T-helper 1 cell (primary cell): ENCODE results near the gene STARD7.
A peak's percentile ranks its signal among the peaks of the same experiment; 100 is the strongest.

Source experiments
- DNase-seq, 5 donors: peaks; one replicate each; pipeline ENCODE4 v3.0.0-alpha.2; 2012 to 2020

STARD7 gene

DNA sequence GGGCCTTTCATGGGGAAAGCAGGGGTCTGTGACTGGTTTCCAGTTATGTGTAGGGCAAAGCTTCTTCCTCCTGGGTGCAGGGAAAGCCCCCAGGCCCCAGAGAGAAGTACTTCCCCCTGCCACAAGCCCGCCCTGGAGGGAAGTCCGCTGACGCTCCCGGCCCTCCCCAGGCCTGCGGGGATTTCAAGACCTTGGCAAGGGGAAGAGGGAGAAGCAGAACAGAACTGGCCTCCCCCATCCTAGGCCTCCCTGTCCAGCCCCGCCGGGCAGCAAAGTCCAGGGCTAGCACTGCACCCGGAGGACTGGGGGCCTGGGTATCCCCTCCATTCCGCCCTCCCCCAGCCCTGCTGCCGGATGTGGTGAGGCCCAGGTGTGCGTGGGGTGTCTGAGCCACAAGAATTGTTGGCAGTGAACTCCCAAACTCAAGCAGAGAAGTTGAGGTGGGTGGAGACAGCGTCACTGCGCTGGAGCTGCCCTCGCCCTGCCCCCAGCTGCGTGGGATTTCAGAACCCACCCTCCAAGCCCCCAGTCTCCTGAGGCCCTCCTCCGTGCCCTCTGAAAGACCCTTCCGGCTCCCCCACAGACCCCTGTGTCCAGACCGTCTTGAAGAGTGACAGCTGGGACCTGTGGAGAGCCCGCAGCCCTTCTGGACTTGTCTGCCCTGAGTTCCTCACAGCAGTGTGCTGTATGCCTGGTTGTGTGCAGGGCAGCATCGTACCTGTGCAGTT lies 62.3 kb downstream of the STARD7 start:
- DNase-seq, result peak; percentile 74 to 87 (median 84)

DNA sequence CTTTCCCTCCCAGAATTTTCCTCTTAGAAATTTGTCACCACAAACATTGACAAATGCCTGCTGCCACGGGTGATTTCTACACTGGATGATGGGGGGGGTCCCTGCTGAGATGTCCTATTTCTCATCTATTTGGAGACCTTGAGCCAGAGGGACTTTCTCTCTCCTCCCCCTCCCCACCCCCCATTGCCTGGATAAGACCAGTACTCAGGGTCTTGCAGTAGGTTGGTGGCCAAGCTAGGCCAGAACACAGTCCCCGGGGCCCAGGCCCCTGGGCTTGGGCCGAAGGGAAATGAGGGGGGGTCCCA lies 62.8 kb downstream of the STARD7 start:
- no peak for DNase-seq

DNA sequence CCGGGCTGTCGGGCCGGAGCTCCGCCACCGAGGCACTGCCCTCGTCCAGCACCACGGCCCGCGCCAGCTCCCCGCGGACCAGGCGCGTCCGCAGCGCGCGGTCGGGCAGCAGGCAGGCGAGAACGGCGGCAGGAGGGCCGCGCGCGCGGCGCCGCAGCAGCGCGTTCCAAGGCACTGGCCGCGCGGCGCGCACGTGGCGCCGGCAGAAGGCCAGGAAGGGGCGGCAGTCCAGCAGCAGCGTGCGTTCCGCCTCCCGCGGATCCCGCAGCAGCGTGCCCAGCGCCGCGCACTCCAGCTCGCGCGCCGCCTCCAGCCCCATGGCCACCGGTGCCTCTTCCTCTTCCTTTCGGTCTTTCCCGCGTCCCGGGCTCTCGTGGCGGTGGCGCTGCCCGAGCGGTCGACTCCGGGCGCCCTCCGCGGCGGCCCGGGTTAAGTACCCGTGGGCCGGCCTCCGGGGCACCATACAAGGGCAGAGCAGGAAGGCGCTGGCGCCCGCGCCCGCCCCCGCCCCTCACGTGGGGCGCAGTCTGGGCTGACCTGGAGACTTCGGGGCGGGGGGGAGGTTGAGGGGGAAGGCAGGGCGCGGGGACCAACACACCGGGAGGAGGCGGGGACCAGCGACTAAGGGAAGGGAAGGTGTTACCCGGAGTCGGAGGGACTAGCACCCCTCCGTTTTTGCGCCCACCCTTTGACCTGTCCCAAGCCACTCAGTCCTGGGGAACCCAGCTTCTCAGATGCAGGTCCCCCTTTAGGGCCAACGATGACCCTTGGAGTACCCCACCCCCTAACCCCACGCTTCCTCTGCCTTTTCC lies 63.4 kb downstream of the STARD7 start, which contains the start of gene DUSP2:
Gene DUSP2, minus strand, starts transcription at position 405 of the 812 bp plus-strand sequence. Its CDS starts 86 bp downstream, at position 319.
- DNase-seq, result peak; percentile 81 to 94 (median 86)

DNA sequence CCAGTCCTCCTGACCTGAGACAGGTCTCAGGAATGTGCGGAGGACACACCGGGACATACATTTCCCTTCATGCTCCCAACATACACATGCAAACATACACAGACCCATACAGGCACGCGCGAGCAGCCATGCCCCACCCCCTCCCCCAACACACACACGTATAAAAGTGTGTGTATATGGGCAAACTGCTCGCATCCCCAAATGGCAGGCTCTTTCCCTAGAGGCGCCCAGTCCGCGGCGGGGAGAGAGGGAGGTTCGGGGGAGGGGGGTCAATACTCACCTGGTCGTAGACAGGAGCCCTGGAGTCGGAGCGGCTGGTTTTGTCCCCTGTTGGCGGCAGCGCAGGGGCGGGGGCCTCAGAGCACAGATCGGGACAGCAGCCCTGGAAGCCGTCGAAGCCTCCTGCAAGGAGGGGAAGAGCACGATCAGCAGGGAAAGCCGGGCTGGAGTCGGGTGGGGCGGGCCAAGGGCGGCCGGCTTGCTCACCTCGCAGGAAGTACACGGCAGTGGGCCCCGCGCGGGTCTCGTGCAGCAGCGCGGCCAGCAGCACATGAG lies 64.1 kb downstream of the STARD7 start:
- DNase-seq, result peak; percentile 17 to 53 (median 33)

DNA sequence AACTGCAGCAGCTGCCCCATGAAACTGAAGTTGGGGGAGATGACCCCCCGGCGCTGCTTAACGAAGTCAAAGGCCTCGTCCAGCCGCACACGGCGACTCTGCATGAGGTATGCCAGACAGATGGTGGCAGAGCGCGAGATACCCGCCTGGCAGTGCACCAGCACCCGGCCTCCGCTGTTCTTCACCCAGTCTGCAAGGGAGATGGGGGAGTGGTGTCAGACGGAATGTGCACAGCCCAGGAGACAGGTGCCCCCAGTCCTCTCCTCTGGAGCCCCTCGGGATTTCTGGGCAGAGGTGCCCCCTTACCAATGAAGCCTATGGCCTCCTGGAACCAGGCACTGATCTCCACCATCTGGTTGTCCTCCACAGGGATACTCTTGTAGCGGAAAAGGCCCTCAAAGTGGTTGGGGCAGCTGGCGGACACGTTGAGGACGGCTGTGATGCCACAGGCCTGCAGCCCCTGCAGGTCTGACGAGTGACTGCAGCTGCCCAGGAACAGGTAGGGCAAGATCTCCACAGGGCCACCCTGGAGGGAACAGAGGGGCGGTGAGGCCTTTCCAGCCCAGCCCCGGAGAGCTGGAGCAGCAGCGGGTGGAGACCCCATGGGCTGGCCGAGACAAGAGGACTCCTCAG lies 64.7 kb downstream of the STARD7 start:
- peak; percentile 10 to 59 (median 28) for DNase-seq

DNA sequence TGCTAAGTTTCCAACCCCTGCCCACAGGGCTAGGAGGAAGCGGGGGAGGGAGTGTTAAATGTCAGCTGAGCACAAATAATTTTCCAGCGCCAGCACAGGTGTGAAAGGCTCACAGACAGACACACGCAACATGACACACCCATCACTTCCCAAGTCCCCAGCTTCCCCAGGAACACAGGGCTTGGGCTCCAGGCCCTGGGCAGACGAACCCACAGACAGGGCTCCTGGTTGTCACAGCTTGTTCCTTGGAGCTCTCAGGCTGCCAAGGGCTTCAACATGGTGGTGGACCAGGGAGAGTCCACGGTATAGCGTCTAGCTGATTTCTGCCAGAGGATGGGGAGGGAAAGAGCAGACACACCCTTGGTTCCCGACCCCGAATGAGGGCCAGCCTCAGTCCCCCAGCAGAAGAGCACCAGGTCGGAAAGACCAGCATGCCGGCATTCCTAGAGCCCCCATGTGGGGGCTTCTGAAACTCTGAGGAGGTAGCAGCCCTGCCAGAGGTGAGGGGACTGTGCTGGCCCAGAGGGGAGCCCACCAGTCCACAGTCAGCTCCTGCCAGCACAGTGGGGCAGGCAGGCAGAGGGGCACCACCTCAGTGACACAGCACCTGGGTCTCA lies 65.3 kb downstream of the STARD7 start:
- DNase-seq, result peak; percentile 15 to 31 (median 26)

DNA sequence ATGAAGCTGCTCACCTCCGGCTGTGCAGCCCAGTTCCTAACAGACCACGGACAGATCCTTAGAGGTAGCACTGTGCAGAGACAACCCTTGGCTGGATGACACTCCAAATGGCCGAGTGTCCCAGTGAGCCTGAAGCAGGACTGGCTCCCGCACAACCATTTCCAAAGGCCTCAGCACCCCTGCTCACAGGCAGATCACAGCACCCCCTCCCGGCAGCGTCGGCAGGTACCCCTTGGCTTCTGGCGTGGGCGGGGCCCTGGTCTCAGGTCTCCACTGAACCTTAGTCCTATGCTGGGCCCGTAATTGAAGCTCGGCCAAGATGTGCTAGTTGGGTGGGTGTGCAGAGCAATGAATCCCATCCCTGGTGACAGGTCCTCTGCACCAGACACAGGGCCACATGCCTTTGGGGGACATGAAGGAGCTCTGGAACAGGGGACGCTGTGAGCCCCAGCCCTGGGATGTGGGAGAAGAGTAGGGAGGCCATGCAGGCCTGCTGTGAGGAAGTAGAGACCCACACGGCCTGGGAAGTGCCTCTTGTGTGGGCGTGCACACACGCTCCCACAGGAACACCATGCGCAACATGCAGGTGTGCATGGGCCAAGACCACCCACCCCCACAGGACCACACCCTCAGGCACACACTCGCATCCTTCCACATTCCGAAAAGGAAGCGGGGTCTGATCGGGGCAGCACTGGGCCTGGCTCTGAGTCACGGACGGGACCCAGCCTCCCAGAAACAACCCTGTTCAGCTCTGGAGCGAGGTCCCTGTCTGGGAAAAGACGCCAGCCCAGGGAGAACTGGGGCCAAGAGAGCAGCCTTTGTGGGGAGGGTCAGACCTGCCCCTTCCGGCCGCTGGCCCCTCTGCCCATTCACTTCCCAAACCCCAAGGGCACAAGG lies 66.2 kb downstream of the STARD7 start:
- peak; percentile 47 to 66 (median 62) for DNase-seq

DNA sequence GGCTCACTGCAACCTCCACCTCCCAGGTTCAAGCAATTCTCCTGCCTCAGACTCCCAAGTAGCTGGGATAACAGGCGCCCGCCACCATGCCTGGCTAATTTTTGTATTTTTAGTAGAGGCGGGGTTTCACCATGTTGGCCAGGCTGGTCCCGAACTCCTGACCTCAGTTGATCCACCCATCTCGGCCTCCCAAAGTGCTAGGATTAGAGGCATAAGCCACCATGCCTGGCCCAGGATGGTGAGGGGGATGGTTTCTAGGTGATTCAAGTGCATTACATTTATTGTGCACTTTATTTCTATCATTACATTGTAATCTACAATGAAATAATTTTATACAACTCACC lies 67.0 kb downstream of the STARD7 start:
- peak in 1 of 5 donors; percentile 5 for DNase-seq

DNA sequence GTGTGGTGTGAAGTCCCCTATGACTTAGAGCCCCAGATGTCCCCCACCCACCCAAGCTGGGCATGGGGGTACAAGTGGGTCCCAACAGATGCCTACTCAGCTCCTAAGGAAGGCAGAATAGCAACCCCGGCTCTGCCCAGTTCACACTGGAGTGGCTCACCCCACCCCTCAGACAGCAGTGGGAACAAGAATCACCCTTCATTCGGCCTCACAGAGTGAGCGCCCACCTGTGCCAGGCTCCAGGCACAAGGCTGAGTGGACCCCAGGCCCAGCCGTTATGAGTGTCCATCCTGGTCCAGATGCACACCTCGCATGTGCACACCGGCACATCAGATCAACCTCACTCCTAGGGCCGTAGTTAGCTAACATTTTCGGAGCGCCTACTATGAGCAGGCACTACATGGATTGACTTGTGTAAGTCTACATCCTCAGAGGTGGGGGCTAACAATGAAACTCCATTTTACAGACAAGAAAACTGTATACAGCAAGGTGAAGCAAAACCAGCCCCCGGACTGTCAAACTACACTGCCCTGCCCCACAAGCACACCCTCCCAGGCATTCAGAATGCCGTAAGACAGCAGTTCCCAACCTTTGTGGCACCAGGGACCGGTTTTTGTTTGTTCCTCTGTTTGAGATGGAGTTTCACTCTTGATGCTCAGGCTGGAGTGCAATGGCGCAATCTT lies 67.5 kb downstream of the STARD7 start:
- DNase-seq, result peak in 1 of 5 donors; percentile 13

DNA sequence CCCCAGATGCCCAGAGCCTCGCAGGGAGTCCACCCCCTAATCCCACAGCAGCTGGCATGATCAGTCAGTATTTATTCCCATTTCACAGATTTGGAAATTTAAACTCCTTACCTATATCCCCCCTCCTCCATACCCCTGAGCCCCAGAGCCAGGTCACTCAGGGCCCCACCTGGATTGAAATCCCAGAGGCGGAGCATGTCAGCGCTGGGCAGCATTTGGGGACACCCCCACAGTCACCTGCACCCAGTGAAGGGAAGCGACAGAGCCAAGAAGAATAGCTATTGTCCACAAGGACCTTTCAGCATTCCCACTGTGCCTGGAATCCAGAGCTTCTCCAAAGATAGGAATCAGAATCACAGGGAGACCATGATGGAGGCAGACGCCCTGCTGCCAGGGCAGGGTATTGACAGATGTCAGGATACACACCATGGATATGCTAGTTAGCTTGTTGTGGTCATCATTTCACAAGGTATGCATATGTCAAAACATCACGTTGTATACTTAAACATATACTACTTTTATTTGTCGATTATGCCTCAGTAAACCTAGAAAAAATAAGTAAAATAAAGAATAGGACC lies 69.4 kb downstream of the STARD7 start:
- DNase-seq, result no peak

DNA sequence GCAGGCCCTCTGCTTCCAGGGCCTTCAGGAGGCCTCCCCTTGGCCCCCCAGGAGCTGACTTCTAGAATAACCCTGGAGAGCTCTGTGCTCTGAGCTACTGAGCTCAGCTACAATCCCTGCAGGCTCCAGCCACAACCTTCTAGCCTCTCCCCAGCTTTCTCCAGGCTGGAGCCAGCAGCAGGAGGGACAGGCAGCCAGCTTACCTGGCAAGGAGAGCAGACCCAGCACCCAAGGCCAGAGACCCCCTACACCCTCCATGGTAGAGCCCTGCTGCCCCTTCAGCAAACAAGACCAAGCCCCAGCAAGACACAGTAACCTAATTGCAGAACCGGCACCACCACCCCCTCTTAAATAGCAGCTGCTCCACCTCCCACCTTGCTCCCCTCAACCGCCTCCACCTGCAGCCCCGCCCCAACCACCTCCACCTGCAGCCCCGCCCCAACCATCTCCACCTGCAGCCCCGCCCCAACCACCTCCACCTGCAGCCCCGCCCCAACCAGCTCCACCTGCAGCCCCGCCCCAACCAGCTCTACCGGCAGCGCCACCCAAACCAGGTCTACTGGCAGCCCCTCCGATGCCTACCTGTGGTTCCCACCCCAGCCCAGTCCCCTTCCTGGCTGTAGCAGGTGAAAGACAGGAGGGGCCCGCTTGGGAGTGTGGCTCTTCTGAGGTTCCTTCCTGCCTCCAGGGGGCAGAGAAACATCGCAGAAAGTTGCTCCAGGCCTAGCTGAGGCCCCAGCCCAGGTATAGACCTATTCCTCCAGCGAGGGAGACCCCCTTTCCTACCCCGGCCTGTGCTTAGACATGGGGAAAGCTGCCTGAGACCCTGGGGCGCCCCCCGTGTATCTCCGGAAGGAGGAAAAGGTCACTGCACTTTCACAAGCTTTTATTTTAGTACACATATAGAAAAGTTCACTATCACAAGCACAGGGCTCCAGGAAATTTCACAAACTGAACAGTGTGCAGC lies 70.2 kb downstream of the STARD7 start, which contains the start of gene ASTL:
Gene ASTL, minus strand, starts transcription at position 324 of the 967 bp plus-strand sequence. Its CDS starts 66 bp downstream, at position 258.
- DNase-seq, result peak in 4 of 5 donors; percentile 51 to 62 (median 57)

DNA sequence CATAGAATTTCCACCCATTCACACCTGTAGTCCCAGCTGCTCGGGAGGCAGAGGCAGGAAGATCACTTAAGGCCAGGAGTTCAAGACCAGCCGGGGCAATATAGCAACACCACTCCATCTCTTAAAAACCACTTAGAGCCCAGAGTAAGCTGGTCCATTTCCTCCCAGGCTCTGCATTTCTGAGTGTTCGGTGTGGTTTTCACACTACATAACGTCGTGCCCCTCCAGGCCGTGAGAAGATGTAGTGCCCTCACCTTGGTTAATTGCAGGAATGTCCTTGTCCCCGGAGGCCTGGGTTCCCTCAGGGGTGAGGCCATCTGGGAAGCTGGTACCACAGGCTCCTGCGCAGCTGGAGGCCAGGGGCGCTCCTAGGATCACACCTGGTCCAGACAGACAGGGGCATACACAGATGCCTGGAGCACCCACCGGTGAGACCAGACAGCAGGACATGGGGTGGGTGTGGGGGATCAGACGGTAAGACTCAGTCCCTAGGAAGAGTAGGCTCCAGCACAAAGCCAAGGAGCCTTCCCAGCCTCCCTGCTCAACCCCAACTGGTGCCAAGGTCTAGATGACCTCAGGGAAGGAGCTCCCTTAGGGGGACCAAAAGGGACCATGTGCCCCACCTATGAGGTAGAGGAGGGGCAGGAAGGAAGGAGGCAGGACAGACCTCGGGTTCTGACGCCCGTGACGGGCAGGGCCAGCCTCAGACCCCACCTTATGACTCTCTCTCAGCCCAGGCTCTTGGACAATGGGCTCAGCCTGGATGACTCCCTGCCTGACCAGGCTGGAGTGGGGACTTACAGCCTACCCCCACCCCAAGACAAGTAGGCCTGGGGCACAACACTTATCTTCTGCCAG lies 71.1 kb downstream of the STARD7 start:
- DNase-seq, result no peak

DNA sequence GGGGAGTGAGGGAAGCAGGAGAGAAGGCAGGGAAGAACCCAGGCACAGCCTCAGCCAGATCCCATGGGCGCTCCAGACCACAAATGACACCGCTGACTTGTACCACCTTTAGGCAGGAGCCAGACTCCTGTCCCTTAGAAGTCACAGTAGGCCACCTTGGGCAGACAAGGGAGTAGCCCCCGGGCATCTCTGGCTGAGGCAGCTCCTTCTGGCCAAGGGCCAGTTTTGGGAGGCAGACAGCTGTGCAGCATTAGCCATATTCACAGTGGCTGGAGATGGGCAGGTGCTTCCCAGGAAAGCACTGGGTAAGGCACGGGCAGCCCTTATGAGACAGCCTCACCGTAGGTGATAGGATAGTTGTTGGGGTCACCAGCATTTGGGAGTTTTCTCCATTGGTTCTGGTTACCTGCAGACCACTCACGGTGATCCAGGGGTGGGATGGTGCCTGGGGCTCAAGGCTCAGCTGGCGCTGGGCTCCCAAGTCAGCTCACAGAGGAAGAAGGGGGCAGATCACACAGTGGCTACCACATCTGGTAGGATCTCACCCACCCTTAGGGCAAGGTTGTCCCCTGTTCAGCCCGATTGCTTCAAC lies 72.4 kb downstream of the STARD7 start:
- no peak for DNase-seq

DNA sequence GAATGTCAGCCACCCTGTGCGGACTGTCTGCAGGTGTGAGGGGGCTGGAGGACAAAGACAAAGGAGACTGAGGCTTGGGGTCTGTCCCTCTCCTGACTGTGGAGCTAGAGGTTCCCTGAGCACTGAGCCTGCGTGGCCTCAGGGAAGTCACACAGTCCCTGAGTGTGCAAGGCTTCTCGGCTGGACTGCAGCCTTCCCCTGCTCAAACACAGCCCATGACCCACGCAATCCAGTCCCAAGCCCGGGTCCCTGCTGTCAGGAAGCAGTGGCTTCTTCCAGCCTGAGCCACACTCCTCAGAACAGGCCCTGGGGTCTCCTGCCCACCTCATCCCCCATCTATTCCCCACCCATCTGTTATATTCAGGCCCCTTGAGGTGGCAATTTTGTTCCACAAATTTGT lies 73.0 kb downstream of the STARD7 start:
- no peak for DNase-seq

DNA sequence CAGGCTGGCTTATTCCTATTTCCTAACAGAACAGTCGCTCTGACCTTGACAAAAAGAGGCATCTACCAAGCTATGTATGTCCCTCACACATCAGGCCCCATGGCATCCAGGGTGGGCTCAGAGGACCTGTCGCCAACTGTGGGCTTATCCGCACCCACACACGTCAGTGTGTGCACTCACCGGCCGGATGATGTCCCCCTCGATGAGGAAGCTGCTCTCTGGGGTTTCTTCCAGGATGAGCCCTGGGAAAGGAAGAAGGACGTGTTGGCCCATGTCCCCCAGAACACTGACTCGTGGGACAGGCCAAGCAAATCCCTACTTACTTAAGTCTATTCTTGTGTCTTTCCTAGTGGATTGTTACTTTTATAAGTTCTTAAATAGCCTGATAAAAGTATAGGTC lies 73.5 kb downstream of the STARD7 start:
- DNase-seq, result no peak
